Right lobe of liver (tissue), 4 donors: Measurements from ENCODE around the gene PDE4C.

Experiments used
- POLR2A ChIP-seq: fragments of 450-650 bp; IDR thresholded peaks from one replicate; pipeline ENCODE4 v1.6.1; 2017; ENCODE audit warnings: antibody characterized with exemption, mild to moderate bottlenecking
- TF ChIP-seq, protein P1 (sequence below), 4 donors: fragments of 200-600 bp in 3 of 4; fragments of 450-650 bp in 1 of 4; IDR thresholded peaks; one replicate each; pipeline versions ENCODE4 v1.5.1 to v1.8.0; 2016 to 2022; ENCODE audit warnings: antibody characterized with exemption in 4 of 4, mild to moderate bottlenecking in 2 of 4
- donor health status: DM: no; HTN: no; CAD: no.
- donor health status: DM: no; HTN: no; CAD: no.
- donor health status: DM: no; HTN: yes; CAD: no.

DNA sequence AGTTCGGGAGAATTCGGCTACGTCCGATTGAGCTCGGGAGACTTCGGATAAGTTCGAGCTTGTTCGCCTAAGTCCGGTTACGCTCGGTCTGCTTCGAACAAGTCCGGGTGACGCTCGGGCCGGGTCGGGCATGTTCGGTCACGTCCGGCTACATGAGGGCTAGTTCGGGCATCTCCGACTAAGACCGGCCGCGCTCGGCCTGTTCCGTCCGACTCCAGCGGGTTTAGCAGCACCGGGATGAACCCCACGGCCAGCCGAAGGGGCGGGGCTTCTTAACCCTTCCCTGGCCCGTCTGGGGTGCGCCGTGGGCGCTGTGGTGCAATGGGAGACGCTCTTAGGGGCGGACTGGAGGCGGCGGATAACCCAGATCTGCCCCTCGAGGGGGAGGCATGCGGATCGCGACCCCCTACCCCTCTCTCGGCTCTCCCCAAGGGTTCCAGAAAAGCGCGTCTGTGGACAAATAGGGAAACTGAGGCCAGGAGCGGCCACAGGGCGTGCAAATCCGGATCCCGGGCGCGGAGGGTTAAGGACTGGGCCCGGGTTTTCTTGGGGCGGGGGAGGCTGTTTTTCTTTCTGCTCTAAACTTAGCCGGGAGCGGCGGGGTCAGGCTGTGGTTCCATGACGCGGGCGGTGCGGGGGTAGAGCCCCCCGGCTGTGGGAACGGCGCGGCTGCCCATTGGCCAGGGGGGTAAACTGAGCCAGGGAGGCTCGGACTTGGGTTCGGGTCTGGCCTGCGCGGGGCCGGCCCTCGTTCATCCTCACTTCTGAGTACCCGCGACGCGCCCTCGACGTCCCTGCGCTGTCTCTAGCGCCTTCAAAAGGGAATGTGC, 1.5 kb downstream of the PDE4C start:
- TF ChIP-seq, protein P1, sequence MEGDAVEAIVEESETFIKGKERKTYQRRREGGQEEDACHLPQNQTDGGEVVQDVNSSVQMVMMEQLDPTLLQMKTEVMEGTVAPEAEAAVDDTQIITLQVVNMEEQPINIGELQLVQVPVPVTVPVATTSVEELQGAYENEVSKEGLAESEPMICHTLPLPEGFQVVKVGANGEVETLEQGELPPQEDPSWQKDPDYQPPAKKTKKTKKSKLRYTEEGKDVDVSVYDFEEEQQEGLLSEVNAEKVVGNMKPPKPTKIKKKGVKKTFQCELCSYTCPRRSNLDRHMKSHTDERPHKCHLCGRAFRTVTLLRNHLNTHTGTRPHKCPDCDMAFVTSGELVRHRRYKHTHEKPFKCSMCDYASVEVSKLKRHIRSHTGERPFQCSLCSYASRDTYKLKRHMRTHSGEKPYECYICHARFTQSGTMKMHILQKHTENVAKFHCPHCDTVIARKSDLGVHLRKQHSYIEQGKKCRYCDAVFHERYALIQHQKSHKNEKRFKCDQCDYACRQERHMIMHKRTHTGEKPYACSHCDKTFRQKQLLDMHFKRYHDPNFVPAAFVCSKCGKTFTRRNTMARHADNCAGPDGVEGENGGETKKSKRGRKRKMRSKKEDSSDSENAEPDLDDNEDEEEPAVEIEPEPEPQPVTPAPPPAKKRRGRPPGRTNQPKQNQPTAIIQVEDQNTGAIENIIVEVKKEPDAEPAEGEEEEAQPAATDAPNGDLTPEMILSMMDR (IDR thresholded peaks at IDR 0.05): no peak
- no peak for TF ChIP-seq POLR2A
